GM12872 (cell line): ENCODE results near the gene RHOC.

Experiments used
- TF ChIP-seq, protein P1 (sequence below): IDR thresholded peaks from 3 replicates; pipeline ENCODE4 v1.5.1; 2011; ENCODE audit warnings: low read depth, mild to moderate bottlenecking, low read length, moderate library complexity; ENCODE audit not compliant: insufficient read depth

RHOC gene

GRCh38 chr1:112708489-112708888 is 1.6 kb upstream of the RHOC start:
- TF ChIP-seq, protein P1, sequence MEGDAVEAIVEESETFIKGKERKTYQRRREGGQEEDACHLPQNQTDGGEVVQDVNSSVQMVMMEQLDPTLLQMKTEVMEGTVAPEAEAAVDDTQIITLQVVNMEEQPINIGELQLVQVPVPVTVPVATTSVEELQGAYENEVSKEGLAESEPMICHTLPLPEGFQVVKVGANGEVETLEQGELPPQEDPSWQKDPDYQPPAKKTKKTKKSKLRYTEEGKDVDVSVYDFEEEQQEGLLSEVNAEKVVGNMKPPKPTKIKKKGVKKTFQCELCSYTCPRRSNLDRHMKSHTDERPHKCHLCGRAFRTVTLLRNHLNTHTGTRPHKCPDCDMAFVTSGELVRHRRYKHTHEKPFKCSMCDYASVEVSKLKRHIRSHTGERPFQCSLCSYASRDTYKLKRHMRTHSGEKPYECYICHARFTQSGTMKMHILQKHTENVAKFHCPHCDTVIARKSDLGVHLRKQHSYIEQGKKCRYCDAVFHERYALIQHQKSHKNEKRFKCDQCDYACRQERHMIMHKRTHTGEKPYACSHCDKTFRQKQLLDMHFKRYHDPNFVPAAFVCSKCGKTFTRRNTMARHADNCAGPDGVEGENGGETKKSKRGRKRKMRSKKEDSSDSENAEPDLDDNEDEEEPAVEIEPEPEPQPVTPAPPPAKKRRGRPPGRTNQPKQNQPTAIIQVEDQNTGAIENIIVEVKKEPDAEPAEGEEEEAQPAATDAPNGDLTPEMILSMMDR = no peak

DNA sequence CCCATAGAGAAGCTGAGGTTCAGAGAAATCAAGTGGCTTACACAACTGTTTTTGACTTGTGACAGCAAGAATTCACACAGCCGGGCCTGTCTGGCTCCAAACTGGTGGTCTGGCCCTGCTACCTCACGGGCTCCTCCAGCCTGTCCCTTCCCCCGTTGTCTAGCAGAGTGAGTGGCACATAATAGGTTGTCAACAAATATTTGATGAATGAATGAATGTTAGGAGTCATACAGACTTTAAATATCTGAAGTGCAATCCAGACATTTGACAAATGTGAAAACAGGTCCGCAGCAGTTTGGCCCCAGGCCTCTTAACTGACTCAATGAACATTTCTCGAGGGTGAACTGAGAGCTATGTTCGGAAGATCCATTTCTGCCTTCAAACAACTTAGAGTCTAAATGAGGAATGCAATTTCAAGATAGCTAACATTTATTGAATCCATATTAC is 1.1 kb upstream of the RHOC start:
- TF ChIP-seq, protein P1 = no peak

DNA sequence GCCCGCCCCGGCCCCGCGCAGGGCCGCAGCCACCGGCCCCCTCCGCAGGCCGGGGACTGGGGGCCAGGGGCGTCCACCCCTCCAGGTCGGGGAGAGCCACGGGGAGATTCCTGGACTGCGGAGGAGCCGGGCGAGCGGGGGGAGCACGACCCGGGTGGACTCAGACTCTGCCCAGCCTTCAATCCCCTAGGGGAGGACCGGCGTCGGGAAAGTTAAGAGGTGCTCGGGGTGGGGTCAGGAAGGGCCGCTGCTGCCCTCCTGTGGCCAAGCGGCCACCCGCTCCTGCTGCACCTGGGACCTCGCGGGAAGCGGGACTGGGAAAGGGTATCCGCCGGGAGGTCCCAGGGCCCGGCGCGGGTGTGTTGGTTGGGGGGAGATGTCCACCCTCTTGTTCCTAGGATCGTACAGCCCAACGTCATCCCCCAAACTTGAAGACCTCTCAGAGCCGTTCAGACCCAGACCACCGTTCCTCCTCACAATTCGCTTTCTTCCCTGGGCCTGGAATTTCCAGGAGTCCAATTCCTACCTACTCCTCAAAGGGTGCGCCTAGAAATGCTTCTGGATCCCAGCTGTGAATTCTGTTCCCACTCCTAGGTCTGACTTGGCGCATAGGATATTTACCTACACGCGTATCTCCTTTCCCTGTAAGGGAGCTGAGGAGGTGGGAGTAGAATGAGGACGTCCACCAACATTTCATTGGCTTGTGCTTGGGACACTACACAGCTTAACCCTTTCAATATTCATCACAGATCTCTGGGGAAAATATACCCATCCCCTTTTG is 484 bp upstream of the RHOC start:
- TF ChIP-seq, protein P1 = peak; percentile 91

DNA sequence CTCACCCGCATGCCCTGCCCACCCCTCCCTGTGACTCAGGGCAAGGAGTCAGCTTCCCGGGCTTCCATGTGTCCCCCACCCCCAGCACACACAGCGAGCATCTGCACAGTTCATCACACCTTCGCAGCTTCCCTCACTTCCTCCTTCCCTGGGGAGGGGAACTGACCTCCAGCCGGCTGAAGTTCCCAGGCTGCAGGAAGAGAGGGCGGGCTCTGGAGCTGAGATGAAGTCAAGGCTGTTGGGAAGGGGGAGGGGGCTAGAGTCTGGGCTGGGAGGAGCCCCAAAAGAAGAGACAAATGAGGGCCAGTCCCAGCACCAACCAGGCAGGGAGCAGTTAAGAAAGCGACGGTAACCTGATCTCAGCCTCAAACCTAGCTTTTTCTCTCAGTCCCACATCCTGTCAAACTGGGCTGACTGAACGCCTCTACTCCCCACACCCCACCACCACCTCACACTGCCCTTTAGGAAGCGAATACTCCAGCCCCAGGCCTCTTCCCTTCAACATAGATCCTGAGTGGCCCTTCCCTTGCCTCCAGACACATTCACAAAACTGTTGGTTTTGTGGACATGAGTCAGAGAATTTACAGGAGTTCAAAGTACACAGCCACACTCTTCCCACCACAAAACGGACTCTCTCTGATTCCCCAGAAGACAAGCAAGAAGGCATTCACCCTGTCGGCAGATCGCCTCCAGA is 1.8 kb downstream of the RHOC start:
- TF ChIP-seq, protein P1 = no peak

- TF ChIP-seq, protein P1 = no peak
Observed at GRCh38 chr1:112704391-112704933, 2.5 kb downstream of the RHOC start.

GRCh38 chr1:112703706-112704105 is 3.2 kb downstream of the RHOC start:
- TF ChIP-seq, protein P1 = no peak

DNA sequence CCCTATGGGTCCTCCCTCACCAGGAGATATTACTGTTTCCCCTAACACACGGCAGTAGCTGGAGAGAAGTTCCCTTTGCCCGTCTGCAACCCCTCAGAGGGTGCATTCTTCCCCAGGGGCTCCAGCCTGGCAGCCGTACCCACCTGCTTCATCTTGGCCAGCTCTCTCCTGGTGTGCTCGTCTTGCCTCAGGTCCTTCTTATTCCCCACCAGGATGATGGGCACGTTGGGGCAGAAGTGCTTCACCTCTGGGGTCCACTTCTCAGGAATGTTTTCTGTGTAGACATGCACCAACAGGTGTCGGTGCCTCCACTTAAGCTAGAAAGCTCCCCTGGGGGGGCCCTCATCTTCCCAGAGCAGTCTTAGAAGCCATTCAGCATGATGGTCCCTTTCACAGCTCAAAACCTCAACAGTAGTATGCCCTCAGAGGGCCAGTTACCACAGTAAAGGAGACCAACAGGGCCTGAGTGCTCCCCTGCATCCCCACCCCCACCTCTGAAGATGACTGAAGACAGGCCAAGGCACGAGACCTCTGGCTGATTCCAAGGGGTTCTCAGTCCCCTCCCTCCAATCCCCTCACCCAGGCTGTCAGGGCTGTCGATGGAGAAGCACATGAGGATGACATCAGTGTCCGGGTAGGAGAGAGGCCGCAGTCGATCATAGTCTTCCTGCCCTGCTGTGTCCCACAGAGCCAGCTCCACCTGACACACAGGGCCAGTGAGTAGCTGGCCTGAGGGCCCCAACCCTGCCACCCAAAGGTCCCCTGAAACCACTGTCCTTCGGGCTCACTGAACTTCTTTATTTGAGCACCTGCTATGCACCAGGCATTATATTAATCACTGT is 4.3 kb downstream of the RHOC start:
- TF ChIP-seq, protein P1 = no peak
